ENCODE results near the gene NDUFAF3. TPM values are rescaled to one million over a fixed set of nuclear protein-coding genes. Genes with fewer than 3 reads are reported as not detected.

NDUFAF3 gene
- total RNA-seq, 2 experiments from 2014 or later, result 113 to 115 TPM

- peaks cover 45% of the 10 kb centered on the region for H3K4me1 Mint-ChIP-seq (ENCODE audit: low read depth)
- intact Hi-C loops (cut with micrococcal nuclease), result loop anchor here (1.0 to 10.0 kb wide), 11 partner anchors 9 to 767 kb away; partner anchors contain the start of genes APEH, CCDC71, GMPPB and GPX1
- peaks cover 29% of the 10 kb centered on the region for H3K36me3 Mint-ChIP-seq (ENCODE audit: low read depth)
These were observed 1.4 kb upstream of the NDUFAF3 start for GRCh38 chr3:49020330-49021212.

GRCh38 chr3:49021213-49021812 is 608 bp upstream of the NDUFAF3 start:
- no peaks in the 10 kb centered on the region for H3K9me3 Mint-ChIP-seq
- H3K36me3 Mint-ChIP-seq (ENCODE audit: low read depth), result peaks cover 34% of the 10 kb centered on the region
- H3K4me1 Mint-ChIP-seq (ENCODE audit: low read depth), result peaks cover 53% of the 10 kb centered on the region
- no peaks in the 10 kb centered on the region for H3K27me3 Mint-ChIP-seq (ENCODE audit: low read depth)
- DNase-seq, result peak; percentile 99
- CTCF ChIA-PET, result interaction anchor here (0.6 to 8.7 kb wide), 11 partner anchors 10 to 1251 kb away, joined by 3 to 84 read pairs (median 5); partner anchors contain the start of genes DAG1, IP6K2, P4HTM and QRICH1
- H3K27ac Mint-ChIP-seq, result peak overlapping the region; percentile 95
- intact Hi-C loops (cut with micrococcal nuclease), result loop anchor here (1.0 to 10.0 kb wide), 11 partner anchors 8 to 766 kb away; partner anchors contain the start of genes APEH, CCDC71, GMPPB and GPX1
- peak overlapping the region; percentile 96 for H3K4me3 Mint-ChIP-seq

More at GRCh38 chr3:49020330-49021212, 1.4 kb upstream of the NDUFAF3 start:
- Mint-ChIP-seq H3K9me3 (no peaks in the 10 kb centered on the region), H3K27me3 (ENCODE audit: low read depth) (no peaks in the 10 kb centered on the region), H3K4me3 (peak overlapping the region; percentile 96), H3K27ac (peak overlapping the region; percentile 95)
- CTCF ChIA-PET, result interaction anchor here (0.6 to 8.7 kb wide), 6 partner anchors 11 to 1252 kb away, joined by 3 to 84 read pairs (median 12); partner anchors contain the start of genes P4HTM, QRICH1 and WDR6
- DNase-seq, result peak; percentile 50

- DNase-seq, result no peak
- H3K4me3 Mint-ChIP-seq, result peak overlapping the region; percentile 96
- CTCF ChIA-PET, result interaction anchor here (0.5 to 8.7 kb wide), 12 partner anchors 8 to 1936 kb away, joined by 3 to 84 read pairs (median 6); partner anchors contain the start of genes P4HTM, QRICH1 and WDR6
- no peaks in the 10 kb centered on the region for H3K9me3 Mint-ChIP-seq
- H3K27ac Mint-ChIP-seq, result peak overlapping the region; percentile 97
- peaks cover 48% of the 10 kb centered on the region for H3K36me3 Mint-ChIP-seq (ENCODE audit: low read depth)
- intact Hi-C loops (cut with micrococcal nuclease), result loop anchor here (5.0 to 10.0 kb wide), 6 partner anchors 145 to 765 kb away; partner anchors contain the start of genes APEH, CCDC71, GMPPB and GPX1
- H3K4me1 Mint-ChIP-seq (ENCODE audit: low read depth), result peaks cover 63% of the 10 kb centered on the region
- H3K27me3 Mint-ChIP-seq (ENCODE audit: low read depth), result no peaks in the 10 kb centered on the region
These were observed 809 bp downstream of the NDUFAF3 start for GRCh38 chr3:49022688-49023171.

GRCh38 chr3:49023775-49024174 is 1.9 kb downstream of the NDUFAF3 start:
- H3K27ac Mint-ChIP-seq, result peak overlapping the region; percentile 38
- no peak for DNase-seq
- H3K4me1 Mint-ChIP-seq (ENCODE audit: low read depth), result peaks cover 69% of the 10 kb centered on the region
- peak overlapping the region; percentile 96 for H3K4me3 Mint-ChIP-seq
- H3K27me3 Mint-ChIP-seq (ENCODE audit: low read depth), result no peaks in the 10 kb centered on the region
- intact Hi-C loops (cut with micrococcal nuclease), result loop anchor here (5.0 to 10.0 kb wide), 6 partner anchors 144 to 764 kb away; partner anchors contain the start of genes APEH, CCDC71, GMPPB and GPX1
- CTCF ChIA-PET, result interaction anchor here (0.6 to 8.7 kb wide), 3 partner anchors 14 to 147 kb away, joined by 3 to 84 read pairs (median 36); partner anchors contain the start of genes P4HTM and WDR6
- H3K9me3 Mint-ChIP-seq, result no peaks in the 10 kb centered on the region
- peaks cover 55% of the 10 kb centered on the region for H3K36me3 Mint-ChIP-seq (ENCODE audit: low read depth)

GRCh38 chr3:49024449-49024848 is 2.5 kb downstream of the NDUFAF3 start:
- CTCF ChIA-PET, result interaction anchor here (4.5 kb wide), 1 partner anchor 36 kb away, joined by 36 read pairs; the partner anchor contains the start of gene P4HTM
- H3K4me3 Mint-ChIP-seq, result peak overlapping the region; percentile 12

GRCh38 chr3:49025005-49025792 is 3.3 kb downstream of the NDUFAF3 start:
- CTCF ChIA-PET, result interaction anchor here (1.3 to 4.5 kb wide), 3 partner anchors 13 to 36 kb away, joined by 4 to 36 read pairs (median 9); partner anchors contain the start of genes P4HTM and WDR6
- no peak for DNase-seq
- H3K4me3 Mint-ChIP-seq, result no peak overlapping the region

More at GRCh38 chr3:49024449-49024848, 2.5 kb downstream of the NDUFAF3 start:
- Mint-ChIP-seq H3K27me3 (ENCODE audit: low read depth) (no peaks in the 10 kb centered on the region), H3K36me3 (ENCODE audit: low read depth) (peaks cover 57% of the 10 kb centered on the region), H3K9me3 (no peaks in the 10 kb centered on the region), H3K4me1 (ENCODE audit: low read depth) (peaks cover 65% of the 10 kb centered on the region), H3K27ac (no peak overlapping the region)
- DNase-seq, result no peak
- intact Hi-C loops (cut with micrococcal nuclease), result loop anchor here (5.0 to 10.0 kb wide), 6 partner anchors 143 to 763 kb away; partner anchors contain the start of genes APEH, CCDC71, GMPPB and GPX1

GRCh38 chr3:49025793-49026520 is 4.0 kb downstream of the NDUFAF3 start:
- peaks cover 63% of the 10 kb centered on the region for H3K4me1 Mint-ChIP-seq (ENCODE audit: low read depth)
- peaks cover 57% of the 10 kb centered on the region for H3K36me3 Mint-ChIP-seq (ENCODE audit: low read depth)
- peak overlapping the region; percentile 64 for H3K27ac Mint-ChIP-seq
- DNase-seq, result no peak
- no peak overlapping the region for H3K4me3 Mint-ChIP-seq
- no peaks in the 10 kb centered on the region for H3K9me3 Mint-ChIP-seq
- CTCF ChIA-PET, result interaction anchor here (1.0 to 2.4 kb wide), 4 partner anchors 12 to 38 kb away, joined by 4 to 9 read pairs (median 5); partner anchors contain the start of gene WDR6
- no peaks in the 10 kb centered on the region for H3K27me3 Mint-ChIP-seq (ENCODE audit: low read depth)
- intact Hi-C loops (cut with micrococcal nuclease), result loop anchor here (10.0 kb wide), 1 partner anchor 699 kb away; the partner anchor contains the start of gene GMPPB

More at GRCh38 chr3:49025005-49025792, 3.3 kb downstream of the NDUFAF3 start:
- Mint-ChIP-seq H3K27ac (peak overlapping the region; percentile 64), H3K4me1 (ENCODE audit: low read depth) (peaks cover 64% of the 10 kb centered on the region), H3K27me3 (ENCODE audit: low read depth) (no peaks in the 10 kb centered on the region), H3K36me3 (ENCODE audit: low read depth) (peaks cover 57% of the 10 kb centered on the region), H3K9me3 (no peaks in the 10 kb centered on the region)
- intact Hi-C loops (cut with micrococcal nuclease), result loop anchor here (10.0 kb wide), 1 partner anchor 700 kb away; the partner anchor contains the start of gene GMPPB

GRCh38 chr3:49026536-49026935 is 4.6 kb downstream of the NDUFAF3 start:
- peaks cover 61% of the 10 kb centered on the region for H3K36me3 Mint-ChIP-seq (ENCODE audit: low read depth)
- H3K27me3 Mint-ChIP-seq (ENCODE audit: low read depth), result no peaks in the 10 kb centered on the region
- H3K4me1 Mint-ChIP-seq (ENCODE audit: low read depth), result peaks cover 63% of the 10 kb centered on the region
- CTCF ChIA-PET, result interaction anchor here (0.5 to 2.4 kb wide), 5 partner anchors 12 to 65 kb away, joined by 3 to 9 read pairs (median 4); partner anchors contain the start of gene WDR6
- H3K9me3 Mint-ChIP-seq, result no peaks in the 10 kb centered on the region
- intact Hi-C loops (cut with micrococcal nuclease), result loop anchor here (10.0 kb wide), 1 partner anchor 698 kb away; the partner anchor contains the start of gene GMPPB
- H3K27ac Mint-ChIP-seq, result peak overlapping the region; percentile 64
- H3K4me3 Mint-ChIP-seq, result no peak overlapping the region
- DNase-seq, result no peak

- no peak for DNase-seq
- peak overlapping the region; percentile 89 for H3K27ac Mint-ChIP-seq
- H3K9me3 Mint-ChIP-seq, result no peaks in the 10 kb centered on the region
- intact Hi-C loops (cut with micrococcal nuclease), result loop anchor here (10.0 kb wide), 1 partner anchor 697 kb away; the partner anchor contains the start of gene GMPPB
- H3K4me3 Mint-ChIP-seq, result peak overlapping the region; percentile 91
- no peaks in the 10 kb centered on the region for H3K27me3 Mint-ChIP-seq (ENCODE audit: low read depth)
- peaks cover 62% of the 10 kb centered on the region for H3K36me3 Mint-ChIP-seq (ENCODE audit: low read depth)
- CTCF ChIA-PET, result no interaction called here
- peaks cover 63% of the 10 kb centered on the region for H3K4me1 Mint-ChIP-seq (ENCODE audit: low read depth)
These were observed 5.7 kb downstream of the NDUFAF3 start for GRCh38 chr3:49027634-49028033.

GRCh38 chr3:49028298-49028672 is 6.4 kb downstream of the NDUFAF3 start:
- no peaks in the 10 kb centered on the region for H3K27me3 Mint-ChIP-seq (ENCODE audit: low read depth)
- H3K4me1 Mint-ChIP-seq (ENCODE audit: low read depth), result peaks cover 57% of the 10 kb centered on the region
- H3K36me3 Mint-ChIP-seq (ENCODE audit: low read depth), result peaks cover 60% of the 10 kb centered on the region
- H3K9me3 Mint-ChIP-seq, result no peaks in the 10 kb centered on the region
- no peak for DNase-seq
- H3K4me3 Mint-ChIP-seq, result peak overlapping the region; percentile 91
- H3K27ac Mint-ChIP-seq, result peak overlapping the region; percentile 89
- CTCF ChIA-PET, result interaction anchor here (0.7 to 1.9 kb wide), 4 partner anchors 14 to 66 kb away, joined by 3 to 7 read pairs (median 4); partner anchors contain the start of genes QRICH1 and WDR6
- intact Hi-C loops (cut with micrococcal nuclease), result loop anchor here (10.0 kb wide), 1 partner anchor 697 kb away; the partner anchor contains the start of gene GMPPB

Measured in activated naive CD4-positive, alpha-beta T cell treated with anti-CD3 and anti-CD28 coated beads for 36 hours (primary cell).